AG09309 (cell line): Measurements from ENCODE around the gene STX2.
"Not testable (repeated sequence)": the region's sequence is repeated elsewhere in the genome, so short reads cannot be mapped to it uniquely, and the experiment has no call there.

Source experiments
- DNase-seq: peaks from one replicate; pipeline ENCODE4 v3.0.0-alpha.2; 2010; ENCODE audit warnings: low read depth
- H3K4me3 ChIP-seq: 2 replicates; pipeline ENCODE4 v1.5.1; 2011; ENCODE audit warnings: mild to moderate bottlenecking, low read depth, low read length, moderate library complexity; ENCODE audit not compliant: control insufficient read depth
- TF ChIP-seq, protein P1 (sequence below): IDR thresholded peaks from 2 replicates; pipeline ENCODE4 v1.5.1; 2011; ENCODE audit warnings: mild to moderate bottlenecking, low read depth, low read length, inconsistent platforms; ENCODE audit not compliant: insufficient read depth, control insufficient read depth; ENCODE audit errors: missing control alignments

The STX2 gene

DNA sequence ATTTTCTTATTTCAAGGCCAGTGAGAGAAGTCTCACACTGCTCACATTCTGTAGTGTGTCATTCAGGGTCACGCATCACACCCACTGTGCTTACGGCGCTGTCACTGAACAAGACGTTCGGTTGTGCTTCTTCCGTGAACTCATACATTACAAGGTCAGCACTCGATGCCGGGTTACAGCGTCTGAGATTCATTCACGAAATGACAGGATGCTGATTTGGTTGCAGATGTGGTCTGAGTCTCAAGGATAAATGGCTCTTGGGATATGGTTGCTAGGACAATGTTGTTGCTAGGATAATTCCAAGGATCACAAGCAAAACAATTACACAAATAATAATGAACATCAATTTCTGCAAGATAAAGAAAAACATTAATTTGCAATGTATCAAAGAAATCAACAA lies 47.4 kb downstream of the STX2 start:
- TF ChIP-seq, protein P1, sequence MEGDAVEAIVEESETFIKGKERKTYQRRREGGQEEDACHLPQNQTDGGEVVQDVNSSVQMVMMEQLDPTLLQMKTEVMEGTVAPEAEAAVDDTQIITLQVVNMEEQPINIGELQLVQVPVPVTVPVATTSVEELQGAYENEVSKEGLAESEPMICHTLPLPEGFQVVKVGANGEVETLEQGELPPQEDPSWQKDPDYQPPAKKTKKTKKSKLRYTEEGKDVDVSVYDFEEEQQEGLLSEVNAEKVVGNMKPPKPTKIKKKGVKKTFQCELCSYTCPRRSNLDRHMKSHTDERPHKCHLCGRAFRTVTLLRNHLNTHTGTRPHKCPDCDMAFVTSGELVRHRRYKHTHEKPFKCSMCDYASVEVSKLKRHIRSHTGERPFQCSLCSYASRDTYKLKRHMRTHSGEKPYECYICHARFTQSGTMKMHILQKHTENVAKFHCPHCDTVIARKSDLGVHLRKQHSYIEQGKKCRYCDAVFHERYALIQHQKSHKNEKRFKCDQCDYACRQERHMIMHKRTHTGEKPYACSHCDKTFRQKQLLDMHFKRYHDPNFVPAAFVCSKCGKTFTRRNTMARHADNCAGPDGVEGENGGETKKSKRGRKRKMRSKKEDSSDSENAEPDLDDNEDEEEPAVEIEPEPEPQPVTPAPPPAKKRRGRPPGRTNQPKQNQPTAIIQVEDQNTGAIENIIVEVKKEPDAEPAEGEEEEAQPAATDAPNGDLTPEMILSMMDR = no peak
- no peak for DNase-seq
- H3K4me3 ChIP-seq = no peak overlapping the region

DNA sequence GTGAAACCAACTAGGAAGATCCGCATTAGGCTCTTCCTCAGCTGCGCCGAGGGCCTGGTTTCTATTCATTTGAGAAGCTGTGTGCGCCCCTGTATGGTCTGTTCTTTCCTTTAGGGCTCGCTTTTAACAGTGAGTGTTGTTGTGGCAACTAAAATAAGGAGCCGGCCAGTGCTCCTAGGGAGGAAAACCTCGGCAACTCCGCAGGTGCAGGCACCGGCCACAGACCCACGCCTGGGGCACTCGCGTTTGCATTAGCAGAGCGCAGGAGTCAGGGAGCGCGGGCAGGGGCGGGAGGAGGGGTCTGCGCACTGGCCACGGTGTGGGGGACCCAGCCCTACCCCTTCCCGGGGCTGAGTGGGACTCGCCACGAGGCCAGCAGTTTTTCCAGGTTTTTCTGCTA lies 50.5 kb downstream of the STX2 start:
- no peak overlapping the region for H3K4me3 ChIP-seq
- TF ChIP-seq, protein P1 = no peak
- no peak for DNase-seq

DNA sequence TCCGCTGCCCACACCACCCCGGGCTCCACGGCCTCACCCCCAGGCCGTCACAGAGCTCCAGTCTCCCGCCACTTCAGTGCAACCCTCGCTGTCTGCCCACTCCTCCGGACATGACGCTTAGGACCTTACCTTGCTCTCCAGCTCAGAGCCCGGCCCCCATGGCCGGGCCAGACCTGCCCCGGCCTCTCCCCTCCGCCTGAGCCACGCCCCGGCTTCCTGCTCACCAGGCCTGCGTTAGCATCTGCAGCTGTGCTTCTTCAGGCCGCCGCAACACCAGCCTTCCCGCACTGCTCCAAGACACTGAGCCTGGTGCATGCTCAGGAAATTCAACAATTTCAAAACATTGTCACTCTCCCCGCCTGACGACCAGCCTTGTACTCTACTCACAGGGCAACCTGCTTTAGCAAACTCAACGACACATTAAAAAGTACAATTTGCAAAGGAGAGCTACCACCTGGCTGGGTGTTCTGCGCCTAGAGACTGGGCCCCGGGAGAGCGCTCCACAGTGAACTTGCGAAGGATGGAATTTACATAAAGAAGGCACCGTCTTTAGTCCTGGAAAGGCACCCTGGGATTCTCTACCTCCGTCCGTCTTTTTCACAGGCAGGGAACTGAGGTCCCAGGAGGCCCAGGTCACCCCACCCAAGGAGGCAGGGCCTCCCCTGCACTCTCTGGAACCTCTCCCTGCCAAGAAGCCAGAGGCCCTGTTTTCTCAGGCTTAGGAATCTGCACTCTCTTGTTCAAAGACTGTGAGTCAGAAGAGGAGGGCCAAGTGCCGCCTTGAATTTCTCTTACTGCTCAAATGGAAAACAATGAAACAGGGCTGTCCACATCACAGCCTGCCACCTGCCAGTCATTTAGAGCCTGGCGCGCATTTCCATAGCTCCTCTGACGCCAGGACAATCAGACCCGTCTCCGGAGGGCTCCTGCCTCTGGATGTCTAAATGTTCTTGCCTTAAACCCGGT lies 51.3 kb downstream of the STX2 start:
- TF ChIP-seq, protein P1 = no peak
- DNase-seq = no peak
- H3K4me3 ChIP-seq = no peak overlapping the region

DNA sequence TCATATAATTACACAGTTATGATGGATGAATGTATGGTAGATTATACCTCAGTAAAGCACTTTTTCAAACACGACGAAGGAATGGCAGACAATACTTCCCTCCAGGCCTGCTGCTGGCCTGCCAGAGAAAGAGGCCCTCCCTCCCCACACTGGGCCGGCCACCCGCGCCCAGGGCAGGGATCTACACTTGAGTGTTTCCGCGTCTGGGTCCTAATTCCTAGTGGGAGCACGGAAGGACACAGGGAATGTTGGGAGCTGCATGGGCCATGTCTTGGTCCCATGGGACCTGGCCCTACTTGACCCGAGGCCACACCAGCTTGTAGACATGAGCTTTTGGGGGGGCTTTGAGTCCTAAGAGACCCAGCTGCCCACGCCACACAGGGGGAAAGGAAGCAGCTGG lies 52.0 kb downstream of the STX2 start:
- no peak overlapping the region for H3K4me3 ChIP-seq
- no peak for DNase-seq
- TF ChIP-seq, protein P1 = no peak

DNA sequence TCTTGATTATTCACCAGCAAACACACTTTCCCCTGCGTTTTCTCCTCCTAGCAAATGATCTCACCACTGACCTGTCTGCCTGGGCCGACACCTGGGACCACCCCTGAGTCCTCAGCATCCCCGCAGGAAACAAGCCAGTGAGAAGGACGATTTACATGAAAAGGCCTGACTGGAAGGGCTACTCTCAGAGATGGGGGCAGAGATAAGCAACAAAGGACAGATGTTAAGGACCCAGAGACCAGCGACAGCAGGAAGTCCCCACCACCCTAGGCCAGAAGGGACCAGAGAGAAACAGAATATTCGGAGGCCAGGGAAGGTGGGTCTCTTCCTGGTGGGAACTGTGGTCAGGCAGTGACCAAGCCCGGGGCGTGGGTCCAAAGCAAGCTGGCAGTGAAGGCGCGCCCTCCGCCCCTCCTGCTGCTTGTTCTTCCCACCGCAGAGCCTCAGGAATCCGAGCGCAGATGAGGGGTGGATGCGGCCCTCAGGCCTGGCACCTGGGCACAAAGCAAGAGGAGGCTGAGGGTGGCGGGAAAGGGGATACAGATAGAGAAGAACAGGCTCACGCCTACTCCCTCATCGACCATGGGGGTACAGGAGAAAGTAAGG lies 55.8 kb downstream of the STX2 start:
- TF ChIP-seq, protein P1 = no peak
- no peak overlapping the region for H3K4me3 ChIP-seq
- no peak for DNase-seq

DNA sequence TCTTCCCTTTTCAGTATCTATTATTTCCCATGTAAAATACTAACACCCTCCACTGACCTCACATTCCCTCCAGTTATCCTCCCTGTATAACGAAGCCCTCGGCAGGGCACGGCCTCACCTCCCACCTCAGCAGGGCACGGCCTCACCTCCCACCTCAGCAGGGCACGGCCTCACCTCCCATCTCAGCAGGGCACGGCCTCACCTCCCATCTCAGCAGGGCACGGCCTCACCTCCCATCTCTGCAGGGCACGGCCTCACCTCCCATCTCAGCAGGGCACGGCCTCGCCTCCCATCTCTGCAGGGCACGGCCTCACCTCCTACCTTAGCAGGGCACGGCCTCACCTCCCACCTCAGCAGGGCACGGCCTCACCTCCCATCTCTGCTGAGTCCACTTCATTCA lies 56.8 kb downstream of the STX2 start:
- H3K4me3 ChIP-seq, DNase-seq: not testable (repeated sequence)

DNA sequence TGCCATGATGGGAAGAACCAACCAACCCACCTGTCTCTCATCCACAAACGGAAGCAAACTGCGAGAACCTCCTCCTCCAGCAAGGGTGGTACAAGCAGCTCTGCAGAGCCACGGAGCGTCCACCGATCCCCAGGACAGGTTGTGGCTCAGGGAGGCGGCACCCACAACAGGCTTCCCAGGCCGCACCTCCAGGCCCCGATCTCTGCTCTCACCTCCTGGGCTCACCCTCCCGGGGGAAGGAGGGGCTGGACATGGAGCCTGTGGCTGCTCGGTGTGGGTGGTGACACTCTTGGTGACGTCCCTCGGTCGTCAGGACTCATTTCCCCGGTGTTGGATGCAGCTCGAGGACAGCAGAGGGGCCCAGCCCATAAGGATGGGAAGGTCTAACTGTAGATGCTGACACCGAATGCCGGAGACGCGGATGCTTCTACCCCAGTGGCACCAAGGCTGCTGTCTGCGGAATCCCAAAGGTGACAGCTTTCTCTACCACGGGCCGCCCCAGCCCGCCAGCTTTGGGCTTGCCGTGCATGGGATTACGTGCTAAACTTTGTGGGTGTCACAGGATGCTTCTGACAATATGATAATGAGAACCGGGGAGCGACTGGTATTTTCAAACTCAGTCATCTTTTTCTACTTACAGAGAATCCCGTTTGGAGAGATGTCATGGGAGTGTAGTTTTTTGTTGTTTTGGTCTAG lies 58.0 kb downstream of the STX2 start:
- H3K4me3 ChIP-seq = no peak overlapping the region
- no peak for DNase-seq
- TF ChIP-seq, protein P1 = no peak
